Glomerular visceral epithelial cell (primary cell): Measurements from ENCODE around the gene TMEM131.
"Not testable (repeated sequence)": the region's sequence is repeated elsewhere in the genome, so short reads cannot be mapped to it uniquely, and the experiment has no call there.

Source experiments
- DNase-seq: peaks from one replicate; pipeline ENCODE4 v3.0.0-alpha.2; 2016; ENCODE audit errors: extremely low spot score

Gene TMEM131

DNA sequence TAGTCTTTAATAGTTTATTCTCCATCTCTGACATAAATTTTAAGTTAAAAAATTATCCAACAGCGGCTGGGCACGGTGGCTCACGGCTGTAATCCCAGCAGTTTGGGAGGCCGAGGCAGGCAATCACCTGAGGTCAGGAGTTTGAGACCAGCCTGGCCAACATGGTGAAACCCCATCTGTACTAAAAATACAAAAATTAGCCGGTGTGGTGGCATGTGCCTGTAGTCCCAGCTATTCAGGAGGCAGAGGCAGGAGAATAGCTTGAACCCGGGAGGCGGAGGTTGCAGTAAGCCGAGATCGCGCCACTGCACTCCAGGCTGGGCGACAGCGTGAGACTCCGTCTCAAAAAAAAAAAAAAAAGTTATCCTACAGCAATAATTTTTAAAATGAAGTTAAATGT, 39.0 kb downstream of the TMEM131 start:
- not testable (repeated sequence) for DNase-seq

DNA sequence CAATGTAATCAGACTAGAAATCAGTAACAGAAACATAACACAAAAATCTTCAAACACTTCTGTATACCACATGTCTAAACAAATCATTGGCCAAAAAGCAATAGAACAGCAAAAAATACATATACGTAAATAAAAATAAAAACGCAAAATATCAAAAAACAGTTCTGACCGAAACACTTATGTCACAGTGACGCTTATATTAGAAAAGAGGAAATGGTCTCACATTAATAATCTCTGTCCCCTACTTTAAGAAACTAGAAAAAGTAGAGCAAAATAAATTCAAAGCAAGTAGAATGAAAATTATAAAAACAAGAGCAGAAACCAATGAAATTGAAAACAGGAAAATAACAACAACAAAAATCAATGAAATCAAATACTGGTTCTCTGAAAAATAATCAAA, 41.9 kb downstream of the TMEM131 start:
- DNase-seq, result no peak

DNA sequence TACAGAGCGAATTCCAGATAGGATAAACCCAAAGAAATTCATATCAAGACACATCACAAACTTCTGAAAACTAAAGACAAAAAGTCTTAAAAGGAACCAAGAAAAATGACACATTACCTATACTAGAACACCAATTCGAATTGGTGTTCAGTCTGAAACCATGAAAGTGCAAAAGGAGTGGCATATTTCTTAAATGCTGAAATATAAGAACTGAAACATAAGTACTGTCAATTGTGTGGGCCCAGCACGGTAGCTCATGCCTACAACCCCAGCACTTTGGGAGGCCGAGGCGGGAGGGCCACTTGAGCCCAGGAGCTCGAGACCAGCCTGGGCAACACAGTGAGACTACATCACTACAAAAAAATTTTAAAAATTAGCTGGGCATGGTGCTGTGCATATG, 43.4 kb downstream of the TMEM131 start:
- DNase-seq, result no peak

DNA sequence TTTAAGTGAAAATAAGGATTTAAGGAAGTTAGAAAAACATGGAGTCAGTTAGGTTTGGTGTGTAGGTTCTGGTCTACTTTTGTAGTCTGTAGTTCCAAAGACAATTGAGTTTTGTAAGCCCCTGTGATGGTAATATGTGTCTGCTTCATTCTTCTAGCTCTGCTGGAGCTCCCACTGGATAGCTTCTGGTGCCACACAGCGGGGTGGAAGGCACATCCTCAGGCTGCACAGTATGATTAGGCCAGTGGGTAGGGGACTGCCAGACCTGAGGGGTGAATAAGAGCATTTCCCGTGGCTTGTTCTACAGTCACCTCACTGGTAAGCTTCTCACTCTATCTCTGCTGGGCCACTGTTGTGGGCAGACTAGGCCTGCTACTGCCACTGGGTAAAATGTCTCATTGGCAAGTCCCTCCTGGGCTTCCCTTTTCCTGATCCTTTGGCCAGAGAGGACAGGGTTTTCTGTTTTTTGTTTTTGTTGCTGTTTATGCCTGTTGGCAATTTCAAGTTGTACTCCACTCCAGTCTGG, 44.5 kb downstream of the TMEM131 start:
- DNase-seq, result no peak

DNA sequence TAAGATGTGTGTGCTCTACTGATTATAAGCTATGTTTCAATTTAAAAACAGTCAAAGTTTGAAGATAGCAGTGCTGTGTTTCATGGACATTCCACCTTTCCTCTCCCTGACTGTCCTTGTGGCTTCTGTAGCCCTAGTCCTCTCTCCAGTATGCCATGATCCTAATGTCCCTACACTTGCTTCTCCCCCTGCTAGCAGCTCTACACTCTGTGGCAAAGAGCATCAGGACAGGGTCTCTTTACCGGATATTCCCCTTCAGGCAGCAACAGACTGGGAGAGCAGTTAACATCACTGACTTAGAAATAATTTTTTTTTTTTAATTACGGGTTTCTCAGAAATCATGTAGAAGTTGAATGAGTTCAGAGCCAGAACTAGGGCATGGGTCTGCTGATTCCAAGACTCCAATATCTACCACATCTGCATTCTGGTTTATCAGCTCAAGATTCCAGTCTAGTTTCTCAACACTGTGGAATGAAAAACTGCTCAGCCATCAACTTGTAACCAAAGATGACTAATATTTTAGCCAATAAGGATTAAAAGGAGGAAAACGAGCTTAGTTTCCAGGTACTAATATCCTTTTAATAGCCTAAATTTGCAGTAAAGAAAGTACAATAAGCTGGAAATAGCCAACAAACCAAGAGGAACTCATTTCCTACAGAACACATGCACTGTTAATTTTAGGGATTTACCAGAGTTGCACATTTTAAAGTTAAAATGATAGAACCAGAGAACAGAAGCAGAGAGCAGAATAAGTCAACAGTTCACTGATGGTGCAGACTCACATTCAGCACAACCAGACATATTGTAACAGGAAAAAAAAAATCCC, 45.2 kb downstream of the TMEM131 start:
- DNase-seq, result peak; percentile 72

DNA sequence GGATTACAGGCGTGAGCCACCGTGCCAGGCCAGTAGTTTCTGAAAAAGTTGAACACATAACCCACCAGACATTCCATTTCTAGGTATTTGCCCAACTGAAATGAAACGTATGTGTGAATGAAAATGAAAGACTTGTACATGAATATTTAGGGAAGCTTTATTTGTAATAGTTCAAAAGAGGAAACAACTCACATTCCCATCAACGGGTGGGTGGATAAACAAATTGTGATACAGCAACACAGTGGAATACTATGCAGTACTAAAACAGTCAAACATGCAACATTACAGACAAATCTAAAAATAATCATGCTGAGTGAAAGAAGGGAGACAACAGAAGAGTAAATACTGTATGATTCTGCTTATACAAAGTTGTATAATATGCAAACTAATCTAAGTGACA, 46.8 kb downstream of the TMEM131 start:
- no peak for DNase-seq

DNA sequence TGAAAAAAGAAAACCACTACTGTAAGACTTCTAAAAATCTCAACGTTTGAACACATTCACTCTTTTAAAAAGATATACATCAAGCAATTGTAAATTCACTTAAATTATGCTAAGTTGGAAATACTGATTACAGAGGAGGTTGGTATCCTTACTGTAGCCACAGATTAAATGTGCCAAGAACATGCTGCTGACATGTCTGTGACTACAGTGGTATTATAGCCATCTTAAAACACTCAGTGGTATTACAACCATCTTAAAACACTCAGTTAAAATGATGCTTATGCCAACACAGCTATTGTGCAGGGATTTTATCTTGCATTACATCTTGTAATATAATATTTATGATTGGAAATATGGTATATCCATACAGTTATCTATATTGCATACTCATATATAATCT, 50.0 kb downstream of the TMEM131 start:
- no peak for DNase-seq

DNA sequence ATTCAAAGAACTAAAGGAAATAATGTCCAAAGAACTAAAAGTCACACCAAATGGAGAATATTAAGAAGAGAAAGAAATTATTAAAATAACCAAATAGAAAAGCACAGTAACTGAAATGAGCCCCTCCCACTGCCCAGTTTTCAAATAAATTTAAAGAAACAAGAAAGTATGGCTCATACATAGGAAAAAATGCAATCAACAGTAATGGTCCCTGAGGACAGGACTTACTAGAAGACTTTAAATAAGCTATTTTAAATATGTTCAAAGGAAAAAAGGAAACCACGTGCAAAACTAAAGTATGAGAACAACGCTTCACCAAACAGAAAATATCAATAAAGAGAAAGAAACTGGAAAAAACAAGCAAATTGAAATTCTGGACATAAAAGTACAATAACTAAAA, 58.9 kb downstream of the TMEM131 start:
- no peak for DNase-seq

DNA sequence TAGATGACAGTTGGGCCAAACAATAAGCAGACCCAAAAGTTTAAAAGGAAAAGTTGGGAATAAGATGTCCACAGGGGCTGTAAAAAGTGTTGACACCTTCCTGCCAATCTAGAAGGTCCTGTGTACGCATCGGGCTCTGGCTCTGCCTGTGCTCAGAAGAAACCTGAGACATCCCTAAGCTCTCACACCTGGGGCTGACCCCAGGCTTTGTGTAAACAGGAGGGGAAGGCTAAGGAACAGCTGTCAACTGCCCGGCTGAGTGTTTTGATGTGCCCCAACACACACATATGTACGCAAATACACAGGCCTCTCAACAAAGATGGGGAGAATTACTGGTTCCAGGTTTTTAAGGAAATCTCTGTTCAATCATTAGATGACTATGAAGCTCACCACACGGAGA, 59.5 kb downstream of the TMEM131 start:
- no peak for DNase-seq

DNA sequence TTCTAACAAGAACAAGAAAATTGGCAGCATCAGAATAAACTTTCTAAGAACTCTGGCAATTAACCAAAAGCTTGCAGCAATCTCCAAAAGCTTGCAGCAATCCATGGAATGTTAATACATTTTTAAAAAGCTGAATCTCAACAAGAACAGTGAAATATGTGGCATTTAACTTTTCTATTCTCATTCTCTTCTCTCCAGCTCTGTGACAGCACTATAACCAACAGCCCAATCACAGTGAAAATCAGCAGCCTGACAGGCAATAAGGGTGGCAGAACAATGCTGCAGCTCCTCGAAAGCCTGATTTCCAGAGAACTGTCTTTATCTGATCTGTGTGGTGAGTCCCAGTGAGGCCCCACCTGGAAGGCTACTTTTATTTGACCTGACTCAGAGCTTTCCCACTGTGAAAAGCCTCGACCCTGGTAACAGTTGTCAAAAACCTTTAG, 60.0 kb downstream of the TMEM131 start:
- DNase-seq, result no peak

DNA sequence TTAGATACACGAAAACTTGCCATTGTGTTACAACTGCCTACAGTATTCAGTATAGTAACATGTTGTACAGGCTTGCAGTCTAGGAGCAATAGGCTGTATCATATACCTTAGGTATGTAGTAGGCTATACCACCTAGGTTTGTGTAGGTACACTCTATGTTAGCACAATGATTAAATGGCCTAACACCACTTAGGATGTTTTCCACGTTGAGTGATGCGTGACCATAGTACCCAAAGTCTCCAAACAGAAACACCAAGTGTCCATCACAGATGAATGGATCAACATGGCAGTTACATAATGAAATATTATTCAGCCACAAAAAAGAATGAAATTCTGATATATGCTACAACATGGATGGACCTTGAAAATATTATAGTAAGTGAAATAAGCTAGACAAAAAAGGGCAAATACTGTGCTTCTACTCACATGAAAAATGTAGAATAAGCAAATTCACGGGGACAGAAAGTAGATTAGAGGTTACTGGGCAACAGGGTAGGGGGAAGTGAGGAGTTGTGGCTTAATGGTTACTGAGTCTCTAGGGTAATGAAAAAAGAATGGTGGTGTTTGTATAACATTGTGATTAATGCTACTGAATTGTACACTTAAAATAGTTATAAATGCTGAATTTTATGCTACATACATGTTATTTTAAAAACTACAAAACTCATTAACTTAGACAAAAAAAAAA, 62.6 kb downstream of the TMEM131 start:
- DNase-seq, result no peak

DNA sequence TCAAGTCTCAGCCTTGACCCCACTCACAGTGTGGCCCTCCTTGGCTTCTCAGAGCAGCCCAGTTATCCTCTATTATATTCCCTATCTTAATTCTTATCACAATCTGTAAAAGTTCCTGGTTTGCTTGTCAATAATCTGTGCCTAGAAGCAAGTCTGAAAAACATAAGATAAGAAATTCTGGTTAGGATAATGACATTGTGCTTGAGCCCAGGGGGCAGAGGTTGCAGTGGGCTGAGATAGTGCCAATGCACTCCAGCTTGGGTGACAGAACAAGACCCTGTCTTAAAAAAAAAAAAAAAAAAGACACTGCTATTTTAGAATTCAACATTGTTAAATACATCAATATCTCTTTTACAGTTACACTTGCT, 63.9 kb downstream of the TMEM131 start:
- DNase-seq, result no peak

DNA sequence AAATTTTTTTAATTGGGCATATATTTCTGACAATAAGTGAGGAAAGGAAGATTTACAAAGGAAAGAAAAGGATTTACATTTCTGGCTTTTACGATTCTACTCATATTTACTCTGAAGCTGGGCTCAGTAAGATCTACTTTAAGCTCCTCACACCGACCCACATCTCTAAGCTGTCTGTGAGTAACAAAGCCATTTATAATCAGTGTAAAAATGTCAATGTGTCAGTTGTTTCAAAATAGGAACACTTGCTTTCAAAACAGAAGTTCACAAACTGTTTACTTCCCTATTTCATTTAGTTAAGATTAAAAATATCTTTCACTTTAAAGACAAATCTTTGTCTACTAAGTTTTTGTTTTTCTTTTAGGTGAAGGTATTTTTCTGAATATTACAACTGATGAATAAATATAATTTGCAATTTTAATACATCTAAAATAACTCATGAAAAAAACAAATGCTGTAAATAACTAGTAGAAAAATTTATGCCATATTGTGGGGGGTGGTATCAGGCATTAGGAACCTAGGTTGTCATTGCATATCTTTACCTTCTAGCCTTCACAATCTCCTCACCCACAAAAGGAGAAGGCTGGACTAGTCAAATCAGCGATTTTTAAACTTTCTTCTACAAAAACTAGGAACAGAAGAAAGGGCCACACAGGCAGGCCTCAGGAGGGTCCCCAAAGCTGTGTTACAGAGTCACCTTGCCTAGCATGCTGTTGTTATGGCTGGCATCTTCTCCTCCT, 64.5 kb downstream of the TMEM131 start:
- no peak for DNase-seq

DNA sequence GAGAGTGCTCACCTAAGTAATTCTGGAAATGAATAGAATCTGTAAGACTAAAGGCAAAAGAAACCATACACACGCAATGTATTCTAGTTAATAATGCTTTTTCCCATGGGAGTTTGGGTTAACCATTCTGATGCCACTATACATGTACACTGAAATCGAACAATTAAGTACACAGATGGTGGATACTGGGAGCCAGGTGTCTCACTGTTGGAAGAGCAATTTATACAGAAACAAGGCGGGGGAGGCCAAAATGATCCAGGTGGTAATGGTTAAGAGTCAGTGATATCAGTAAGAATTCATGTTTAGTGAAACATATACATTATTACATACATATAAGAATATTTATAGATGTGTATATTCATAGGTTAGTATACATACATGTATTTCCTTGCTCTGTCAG, 67.2 kb downstream of the TMEM131 start:
- DNase-seq, result no peak

DNA sequence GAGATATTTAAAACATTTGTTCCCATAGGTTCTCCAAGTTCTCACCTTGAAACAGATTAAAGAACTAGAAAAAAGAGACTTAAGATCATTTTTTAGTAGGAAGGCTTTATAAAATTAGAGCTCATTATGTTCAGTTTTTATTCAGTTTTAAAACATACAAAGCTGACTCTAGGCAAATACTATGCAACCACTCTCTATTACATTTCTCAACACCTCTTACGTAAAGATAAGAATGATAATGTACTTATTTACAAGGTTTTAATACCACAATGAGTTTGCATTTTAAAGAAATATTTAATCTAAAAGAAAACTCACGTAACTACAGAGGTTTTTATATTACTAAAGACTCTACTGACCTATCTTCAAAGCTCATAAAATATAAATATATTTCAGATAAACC, 68.8 kb downstream of the TMEM131 start:
- no peak for DNase-seq

DNA sequence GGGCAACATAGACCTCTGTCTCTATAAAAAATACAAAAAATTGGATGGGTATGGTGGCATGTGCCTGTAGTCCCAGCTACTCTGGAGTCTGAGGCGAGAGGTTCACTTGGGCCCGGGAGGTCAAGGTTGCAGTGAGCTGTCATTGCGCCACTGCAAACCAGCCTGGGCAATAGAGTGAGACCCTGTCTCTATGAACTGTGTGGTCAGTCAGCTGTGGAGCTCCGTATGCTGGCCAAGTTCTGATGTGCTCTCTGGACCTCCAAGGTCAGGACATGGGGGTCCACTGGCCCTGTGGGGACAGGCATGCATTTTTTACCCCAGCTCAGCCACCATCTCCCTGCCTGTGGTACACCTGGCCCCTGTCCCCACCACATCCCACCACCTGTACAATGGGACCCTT, 71.6 kb downstream of the TMEM131 start:
- DNase-seq, result no peak

DNA sequence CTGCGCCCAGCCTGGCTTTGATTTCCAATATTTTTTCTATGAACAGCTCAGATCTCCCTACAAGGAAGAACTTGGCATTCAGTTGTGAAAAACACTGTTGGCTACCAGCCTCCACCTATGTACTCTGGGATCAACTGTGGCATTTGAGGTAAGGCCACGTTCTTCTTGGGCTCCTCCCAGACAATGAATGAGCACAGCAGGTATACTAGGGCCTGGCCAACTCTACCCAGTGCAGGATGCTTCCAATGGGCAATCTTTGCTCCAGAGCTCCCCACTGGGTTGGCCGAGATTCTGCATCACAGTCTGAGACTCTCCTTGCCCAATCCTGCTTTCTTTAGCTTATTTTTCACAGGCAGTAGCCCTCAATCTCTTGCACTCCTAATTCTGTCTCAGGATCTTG, 75.9 kb downstream of the TMEM131 start:
- no peak for DNase-seq

DNA sequence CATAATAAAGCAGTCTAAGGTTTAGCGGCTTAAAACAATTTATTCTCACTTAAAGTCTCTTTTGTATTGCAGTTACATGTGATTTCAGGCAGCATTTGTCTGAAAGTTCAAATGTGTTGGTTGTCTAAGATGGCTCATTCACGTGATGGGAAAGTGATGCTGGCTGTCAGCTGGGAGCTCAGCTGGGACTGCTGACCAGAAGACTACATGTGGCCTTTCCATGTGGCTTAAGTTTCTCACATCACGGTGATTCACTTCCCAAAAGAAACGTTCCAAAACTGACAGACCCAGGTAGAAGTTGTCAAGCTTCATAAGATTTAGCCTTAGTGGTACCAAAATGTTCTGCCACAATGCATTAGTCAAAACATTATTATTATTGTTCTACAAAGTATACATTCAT, 76.9 kb downstream of the TMEM131 start:
- no peak for DNase-seq

DNA sequence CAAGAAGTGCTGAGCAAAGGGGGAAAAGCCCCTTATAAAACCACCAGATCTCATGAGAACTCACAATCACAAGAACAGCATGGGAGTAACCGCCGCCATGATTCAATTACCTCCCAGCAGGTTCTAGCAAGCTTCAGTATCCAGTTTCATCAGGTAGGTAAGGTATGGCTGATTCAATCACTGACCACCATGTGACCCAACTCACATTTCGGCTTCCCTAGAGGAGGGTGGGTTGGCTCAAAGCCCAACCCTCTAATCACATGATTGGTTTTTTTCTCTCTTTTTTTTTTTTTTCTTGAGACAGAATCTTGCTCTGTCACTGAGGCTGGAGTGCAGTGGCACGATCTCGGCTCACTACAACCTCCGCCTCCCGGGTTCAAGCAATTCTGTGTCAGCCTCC, 78.1 kb downstream of the TMEM131 start:
- not testable (repeated sequence) for DNase-seq

DNA sequence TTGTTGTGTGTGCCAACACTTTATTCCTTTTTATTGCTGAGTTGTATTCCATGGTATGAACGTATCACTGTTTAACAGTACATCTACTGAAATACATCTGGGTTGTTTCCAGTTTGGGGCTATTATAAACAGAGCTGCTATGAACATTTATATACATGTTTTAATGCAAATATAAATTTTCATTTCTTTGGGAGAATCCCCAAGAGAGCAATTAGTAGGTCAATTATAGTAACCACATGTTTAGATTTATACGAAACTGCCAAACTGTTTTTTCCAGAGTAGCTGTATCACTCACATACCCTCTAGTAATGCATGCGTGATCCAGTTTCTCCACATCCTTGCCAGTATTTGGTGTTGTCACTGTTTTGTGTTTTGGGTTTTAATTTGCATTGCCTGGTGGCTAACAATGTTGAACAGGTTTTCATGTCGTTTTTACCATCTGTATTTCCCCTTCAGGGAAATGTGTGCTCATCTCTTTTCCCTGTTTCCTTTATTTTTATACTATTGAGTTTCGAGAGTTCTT, 81.0 kb downstream of the TMEM131 start:
- DNase-seq, result no peak

DNA sequence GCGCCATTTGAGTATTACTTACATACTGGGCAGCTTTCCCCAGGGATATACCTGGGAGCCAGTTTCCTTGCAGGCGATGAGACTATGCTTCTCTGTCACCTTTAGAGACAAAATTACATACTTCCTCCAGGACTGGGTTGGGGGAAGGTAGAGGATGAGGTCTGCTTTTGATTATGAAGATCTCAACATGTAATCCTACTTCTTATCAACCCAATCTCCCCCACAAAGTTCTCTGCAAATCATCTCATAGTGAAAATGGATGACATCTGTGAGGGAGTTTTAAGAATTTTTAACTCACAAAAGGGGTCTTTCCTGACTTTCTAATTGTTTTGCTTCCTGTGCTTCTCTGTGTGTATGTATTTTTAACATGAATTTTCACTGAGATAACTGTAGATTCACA, 81.9 kb downstream of the TMEM131 start:
- no peak for DNase-seq

DNA sequence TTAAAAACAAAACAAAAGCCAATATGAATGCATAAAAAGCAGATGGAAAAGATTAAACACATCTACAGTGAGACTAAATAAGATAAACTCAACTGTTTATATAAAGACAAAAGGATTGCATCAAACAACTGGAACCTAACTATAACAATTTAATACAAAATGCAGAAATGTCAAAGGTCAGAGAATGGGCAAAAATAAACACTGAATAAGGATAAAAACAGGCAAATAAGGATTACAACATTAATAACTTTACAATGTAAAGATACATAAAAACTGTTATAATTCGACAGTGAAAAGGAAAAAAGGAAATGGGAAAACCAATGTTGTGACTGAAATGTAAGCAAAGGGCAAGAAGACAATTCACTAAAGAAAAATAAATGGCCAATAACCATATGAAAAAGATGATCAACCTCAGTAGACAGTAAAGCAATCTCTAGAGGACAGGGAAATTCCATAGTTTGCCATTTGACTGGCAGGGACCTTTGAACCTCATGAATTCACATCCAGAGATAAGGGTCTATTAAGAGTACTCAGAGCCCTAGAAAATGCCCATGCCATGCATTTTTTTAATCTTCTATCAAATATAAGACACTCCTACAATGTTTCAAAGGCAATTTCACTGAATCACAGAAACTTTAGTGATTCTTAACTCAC, 83.7 kb downstream of the TMEM131 start:
- no peak for DNase-seq
